ENCODE measurements around the gene ATP2A1.
"Not testable (repeated sequence)": the region's sequence is repeated elsewhere in the genome, so short reads cannot be mapped to it uniquely, and the experiment has no call there.

Gene ATP2A1

GRCh38 chr16:28863929-28864793 is 14.1 kb upstream of the ATP2A1 start:
- FAIRE-seq (no peak), DNase-seq (ENCODE audit: insufficient read length, low spot score) (no peak)
- TF ChIP-seq CTCF (IDR thresholded peaks at IDR 0.05; ENCODE audit: insufficient read depth, missing control alignments): no peak

GRCh38 chr16:28865001-28865688 is 13.1 kb upstream of the ATP2A1 start:
- DNase-seq (ENCODE audit: insufficient read length, low spot score) (no peak), FAIRE-seq (no peak)
- no peak for TF ChIP-seq CTCF (IDR thresholded peaks at IDR 0.05; ENCODE audit: insufficient read depth, missing control alignments)

GRCh38 chr16:28865722-28866453 is 12.4 kb upstream of the ATP2A1 start:
- DNase-seq (ENCODE audit: insufficient read length, low spot score) (no peak), FAIRE-seq (no peak)
- no peak for TF ChIP-seq CTCF (IDR thresholded peaks at IDR 0.05; ENCODE audit: insufficient read depth, missing control alignments)

GRCh38 chr16:28866454-28866804 is 11.9 kb upstream of the ATP2A1 start:
- FAIRE-seq: no peak
- TF ChIP-seq CTCF (IDR thresholded peaks at IDR 0.05; ENCODE audit: insufficient read depth, missing control alignments): no peak
- DNase-seq (ENCODE audit: insufficient read length, low spot score): no peak

- TF ChIP-seq CTCF (IDR thresholded peaks at IDR 0.05; ENCODE audit: insufficient read depth, missing control alignments): no peak
- DNase-seq (ENCODE audit: insufficient read length, low spot score) (no peak), FAIRE-seq (no peak)
These were observed 11.0 kb upstream of the ATP2A1 start for GRCh38 chr16:28867241-28867640.

- FAIRE-seq; DNase-seq (ENCODE audit: insufficient read length, low spot score): not testable (repeated sequence)
These were observed 10.6 kb upstream of the ATP2A1 start for GRCh38 chr16:28867646-28868045.

GRCh38 chr16:28869201-28869600 is 9.1 kb upstream of the ATP2A1 start:
- no peak for DNase-seq (ENCODE audit: insufficient read length, low spot score)
- FAIRE-seq: no peak
- no peak for TF ChIP-seq CTCF (IDR thresholded peaks at IDR 0.05; ENCODE audit: insufficient read depth, missing control alignments)

Measured in D721Med (cell line).